GM18907 (cell line): ENCODE results near the gene SLC9C1.
"Not testable (repeated sequence)": the region's sequence is repeated elsewhere in the genome, so short reads cannot be mapped to it uniquely, and the experiment has no call there.

Experiments
- ATAC-seq: cut with Tn5 transposase; IDR thresholded peaks from one replicate; pipeline ENCODE4 v1.9.1; 2021; ENCODE audit warnings: mild to moderate bottlenecking, moderate library complexity; ENCODE audit not compliant: unreplicated experiment

SLC9C1 gene

GRCh38 chr3:112199622-112200316, 94.2 kb downstream of the SLC9C1 start:
- ATAC-seq, result no peak

GRCh38 chr3:112197131-112197530, 96.9 kb downstream of the SLC9C1 start:
- no peak for ATAC-seq

GRCh38 chr3:112187300-112187699, 106.7 kb downstream of the SLC9C1 start:
- ATAC-seq, result no peak

GRCh38 chr3:112185423-112186035, 108.5 kb downstream of the SLC9C1 start:
- not testable (repeated sequence) for ATAC-seq

- no peak for ATAC-seq
Measured at GRCh38 chr3:112175646-112176045, 118.4 kb downstream of the SLC9C1 start.

GRCh38 chr3:112175037-112175436, 119.0 kb downstream of the SLC9C1 start:
- no peak for ATAC-seq

- no peak for ATAC-seq
Measured at GRCh38 chr3:112171144-112171543, 122.9 kb downstream of the SLC9C1 start.

- ATAC-seq, result no peak
Measured at GRCh38 chr3:112170046-112170445, 124.0 kb downstream of the SLC9C1 start.

- ATAC-seq, result peak; percentile 73
Measured at GRCh38 chr3:112167758-112168157, 126.3 kb downstream of the SLC9C1 start.

GRCh38 chr3:112149136-112149535, 144.9 kb downstream of the SLC9C1 start:
- ATAC-seq, result no peak

- no peak for ATAC-seq
Measured at GRCh38 chr3:112143689-112144088, 150.3 kb downstream of the SLC9C1 start.

- ATAC-seq, result peak; percentile 63
Measured at GRCh38 chr3:112143251-112143650, 150.8 kb downstream of the SLC9C1 start.

GRCh38 chr3:112141293-112141692, 152.7 kb downstream of the SLC9C1 start:
- no peak for ATAC-seq

GRCh38 chr3:112140584-112140983, 153.4 kb downstream of the SLC9C1 start:
- ATAC-seq, result no peak

GRCh38 chr3:112138219-112138969, 155.6 kb downstream of the SLC9C1 start:
- no peak for ATAC-seq

GRCh38 chr3:112137781-112138180, 156.2 kb downstream of the SLC9C1 start:
- ATAC-seq, result no peak

- peak; percentile 29 for ATAC-seq
Measured at GRCh38 chr3:112136959-112137693, 156.9 kb downstream of the SLC9C1 start.

GRCh38 chr3:112136046-112136445, 158.0 kb downstream of the SLC9C1 start:
- ATAC-seq, result no peak

GRCh38 chr3:112134335-112135124, 159.5 kb downstream of the SLC9C1 start:
- ATAC-seq, result no peak

- no peak for ATAC-seq
Measured at GRCh38 chr3:112133626-112134334, 160.2 kb downstream of the SLC9C1 start.
